DND-41 (cell line): ENCODE results near the gene KMT5C.

Experiments
- ATAC-seq: fragments of 200-7000 bp; cut with Tn5 transposase; 3 replicates; pipeline ENCODE4 v1.9.1; 2021; ENCODE audit warnings: low read depth; ENCODE audit not compliant: insufficient read depth
- DNase-seq: peaks from one replicate; pipeline ENCODE4 v3.0.0-alpha.2; 2020
- H2AFZ ChIP-seq: 2 replicates; pipeline ENCODE4 v1.6.0; 2012; ENCODE audit warnings: low read depth, low read length
- H3K27ac ChIP-seq: 2 replicates; pipeline ENCODE4 v1.5.1; 2012; ENCODE audit warnings: low read length, inconsistent platforms
- H3K27me3 ChIP-seq: fragments of 200-600 bp; sonication (generic); 2 replicates; pipeline ENCODE4 v1.6.0; 2012; ENCODE audit warnings: low read length, mild to moderate bottlenecking, inconsistent platforms; ENCODE audit not compliant: insufficient read depth, poor library complexity
- H3K36me3 ChIP-seq: 2 replicates; pipeline ENCODE4 v1.5.1; 2012; ENCODE audit warnings: low read length, inconsistent platforms; ENCODE audit not compliant: insufficient read depth
- H3K4me1 ChIP-seq: 2 replicates; pipeline ENCODE4 v1.5.1; 2012; ENCODE audit warnings: mild to moderate bottlenecking, low read length; ENCODE audit not compliant: insufficient read depth
- H3K4me2 ChIP-seq: 2 replicates; pipeline ENCODE4 v1.6.0; 2012; ENCODE audit warnings: mild to moderate bottlenecking, moderate library complexity, low read length, inconsistent platforms; ENCODE audit not compliant: insufficient read depth
- H3K4me3 ChIP-seq, 2 experiments: fragments of 200-600 bp in 1 of 2; shearing (Covaris generic) in 1 of 2; 2 replicates each; pipeline ENCODE4 v1.5.1; 2012 to 2016; ENCODE audit warnings: inconsistent platforms in 2 of 2, low read length in 2 of 2, mild to moderate bottlenecking in 2 of 2, low read depth in 1 of 2, moderate library complexity in 1 of 2
- H3K79me2 ChIP-seq: 2 replicates; pipeline ENCODE4 v1.6.0; 2012; ENCODE audit warnings: low read length, inconsistent platforms; ENCODE audit not compliant: insufficient read depth
- H3K9ac ChIP-seq: 2 replicates; pipeline ENCODE4 v1.6.0; 2012; ENCODE audit warnings: low read depth, mild to moderate bottlenecking, inconsistent platforms, low read length, moderate library complexity
- H3K9me3 ChIP-seq: 2 replicates; pipeline ENCODE4 v1.5.1; 2012; ENCODE audit warnings: low read length, moderate library complexity, mild to moderate bottlenecking, inconsistent platforms; ENCODE audit not compliant: insufficient read depth, severe bottlenecking
- H4K20me1 ChIP-seq: 2 replicates; pipeline ENCODE4 v1.6.0; 2012; ENCODE audit warnings: low read length; ENCODE audit not compliant: insufficient read depth
- EZH2 ChIP-seq: IDR thresholded peaks from 3 replicates; pipeline ENCODE4 v1.6.1; 2012; ENCODE audit warnings: borderline replicate concordance, low read depth, mild to moderate bottlenecking, moderate library complexity, low read length, inconsistent platforms; ENCODE audit not compliant: severe bottlenecking
- TF ChIP-seq, protein P1 (sequence below): IDR thresholded peaks from 2 replicates; pipeline ENCODE4 v1.5.1; 2012; ENCODE audit warnings: borderline replicate concordance, low read length, moderate library complexity, mild to moderate bottlenecking; ENCODE audit not compliant: poor library complexity, severe bottlenecking; ENCODE audit errors: extremely low read depth

Gene KMT5C

DNA sequence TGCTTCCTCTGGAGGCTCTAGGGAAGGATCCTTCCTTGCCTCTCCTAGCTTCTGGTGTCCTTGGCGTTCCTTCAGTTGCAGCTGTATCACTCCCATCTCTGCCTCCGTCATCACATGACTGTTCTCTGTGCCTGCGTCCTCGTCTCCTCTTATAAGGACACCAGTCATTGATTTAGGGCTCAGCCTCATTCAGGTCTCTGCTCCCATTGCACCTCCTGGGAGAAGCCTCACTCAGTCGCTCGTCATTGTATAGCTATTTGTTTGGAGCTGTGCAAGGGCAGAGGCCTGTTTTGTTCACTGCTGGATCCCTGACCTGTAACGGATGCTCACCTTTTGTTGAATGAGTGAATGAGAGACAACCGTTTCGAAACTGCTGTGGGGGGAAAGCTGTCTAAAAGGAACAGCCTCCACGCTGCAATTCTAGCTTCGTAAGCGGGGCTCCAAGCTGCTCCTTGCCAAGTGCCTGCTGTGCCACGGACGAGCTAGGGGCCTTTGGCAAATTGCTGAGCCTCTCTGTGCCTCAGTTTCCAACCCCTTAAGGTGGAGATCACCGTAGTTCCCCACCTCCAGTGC, 38.7 kb upstream of the KMT5C start:
- H2AFZ ChIP-seq = peak overlapping the region; percentile 99
- H3K4me1 ChIP-seq = peaks cover 26% of the 10 kb centered on the region
- DNase-seq (no peak), ATAC-seq (no peak)
- TF ChIP-seq, protein P1, sequence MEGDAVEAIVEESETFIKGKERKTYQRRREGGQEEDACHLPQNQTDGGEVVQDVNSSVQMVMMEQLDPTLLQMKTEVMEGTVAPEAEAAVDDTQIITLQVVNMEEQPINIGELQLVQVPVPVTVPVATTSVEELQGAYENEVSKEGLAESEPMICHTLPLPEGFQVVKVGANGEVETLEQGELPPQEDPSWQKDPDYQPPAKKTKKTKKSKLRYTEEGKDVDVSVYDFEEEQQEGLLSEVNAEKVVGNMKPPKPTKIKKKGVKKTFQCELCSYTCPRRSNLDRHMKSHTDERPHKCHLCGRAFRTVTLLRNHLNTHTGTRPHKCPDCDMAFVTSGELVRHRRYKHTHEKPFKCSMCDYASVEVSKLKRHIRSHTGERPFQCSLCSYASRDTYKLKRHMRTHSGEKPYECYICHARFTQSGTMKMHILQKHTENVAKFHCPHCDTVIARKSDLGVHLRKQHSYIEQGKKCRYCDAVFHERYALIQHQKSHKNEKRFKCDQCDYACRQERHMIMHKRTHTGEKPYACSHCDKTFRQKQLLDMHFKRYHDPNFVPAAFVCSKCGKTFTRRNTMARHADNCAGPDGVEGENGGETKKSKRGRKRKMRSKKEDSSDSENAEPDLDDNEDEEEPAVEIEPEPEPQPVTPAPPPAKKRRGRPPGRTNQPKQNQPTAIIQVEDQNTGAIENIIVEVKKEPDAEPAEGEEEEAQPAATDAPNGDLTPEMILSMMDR = no peak
- no peak for TF ChIP-seq EZH2
- peak overlapping the region; percentile 92 for H3K4me2 ChIP-seq
- peak overlapping the region; percentile 92 for H3K9ac ChIP-seq
- no peaks in the 10 kb centered on the region for H4K20me1 ChIP-seq
- no peaks in the 10 kb centered on the region for H3K27me3 ChIP-seq
- H3K36me3 ChIP-seq = peaks cover 17% of the 10 kb centered on the region
- H3K9me3 ChIP-seq = no peaks in the 10 kb centered on the region
- 0 out of 4 replicates have a peak overlapping the region, but pooled peaks of 1 of the 2 experiments have one; percentile 93 for H3K4me3 ChIP-seq
- peaks cover 14% of the 10 kb centered on the region for H3K79me2 ChIP-seq
- no peak overlapping the region; the same call in 1 of the 2 replicates for H3K27ac ChIP-seq

DNA sequence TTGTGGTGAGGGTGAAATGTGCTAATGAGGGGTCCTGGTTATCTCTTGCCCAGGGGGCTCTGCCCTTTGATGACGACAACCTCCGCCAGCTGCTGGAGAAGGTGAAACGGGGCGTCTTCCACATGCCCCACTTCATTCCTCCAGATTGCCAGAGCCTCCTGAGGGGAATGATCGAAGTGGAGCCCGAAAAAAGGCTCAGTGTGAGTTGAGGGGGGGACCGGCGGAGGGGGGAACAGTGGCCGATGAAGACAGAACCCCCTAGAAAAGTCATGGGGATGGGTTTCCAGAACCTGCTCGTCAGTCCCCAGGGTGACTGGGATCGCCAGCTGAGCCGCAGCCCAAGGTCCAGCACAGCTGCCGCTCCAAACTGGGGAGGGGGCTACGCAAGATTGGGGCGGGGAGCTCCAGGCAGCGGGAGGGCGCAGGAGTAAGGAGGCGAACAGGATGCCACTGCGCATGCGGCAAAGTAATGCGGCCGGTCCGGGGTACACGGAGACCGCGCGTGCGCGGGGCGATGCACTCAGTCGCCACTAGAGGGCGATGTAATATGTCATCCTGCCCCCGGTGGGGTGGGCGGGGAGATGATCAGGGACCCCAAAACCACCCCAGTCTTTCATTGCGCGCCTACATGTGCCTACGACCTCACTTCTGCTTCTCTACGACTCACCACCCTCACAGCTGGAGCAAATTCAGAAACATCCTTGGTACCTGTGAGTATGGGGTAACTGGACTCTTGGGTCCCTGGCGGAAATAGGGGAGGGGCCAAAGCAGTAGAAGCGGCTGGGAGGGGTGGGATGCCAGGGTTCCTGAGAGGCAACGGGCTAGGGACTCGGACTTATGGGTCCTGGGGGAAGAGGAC, 38.0 kb upstream of the KMT5C start:
- H3K9me3 ChIP-seq = no peaks in the 10 kb centered on the region
- ATAC-seq (peak; percentile 87), DNase-seq (peak; percentile 95)
- peak overlapping the region; percentile 99 for H2AFZ ChIP-seq
- H3K27ac ChIP-seq = peak overlapping the region; percentile 96
- peaks cover 26% of the 10 kb centered on the region for H3K4me1 ChIP-seq
- H3K9ac ChIP-seq = peak overlapping the region; percentile 92
- peak overlapping the region; percentile 74 to 93 for H3K4me3 ChIP-seq
- peak overlapping the region; percentile 92 for H3K4me2 ChIP-seq
- H4K20me1 ChIP-seq = no peaks in the 10 kb centered on the region
- no peaks in the 10 kb centered on the region for H3K27me3 ChIP-seq
- peaks cover 24% of the 10 kb centered on the region for H3K36me3 ChIP-seq
- peaks cover 14% of the 10 kb centered on the region for H3K79me2 ChIP-seq
- TF ChIP-seq EZH2 = no peak
- TF ChIP-seq, protein P1 = peak; percentile 98

DNA sequence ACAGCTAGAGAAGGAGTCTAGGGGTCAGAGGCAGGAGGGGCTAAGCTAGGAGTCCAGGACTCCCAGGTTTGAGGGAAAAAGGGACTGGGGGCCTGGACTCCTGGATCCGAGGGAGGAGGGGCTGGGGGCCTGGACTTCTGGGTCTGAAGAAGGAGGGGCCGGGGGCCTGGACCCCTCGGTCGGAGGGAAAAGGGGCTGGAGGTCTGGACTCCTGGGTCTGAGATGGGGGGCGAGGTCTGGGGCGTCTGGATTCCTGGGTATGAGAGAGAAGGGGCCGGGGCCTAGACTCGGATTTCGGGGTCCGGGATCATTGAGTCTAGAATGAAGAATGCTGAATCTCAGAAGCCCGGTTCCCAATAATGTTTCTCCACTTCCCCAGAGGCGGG, 37.4 kb upstream of the KMT5C start:
- Histone ChIP-seq H3K9ac (peak overlapping the region; percentile 92), H3K4me1 (peaks cover 26% of the 10 kb centered on the region), H3K4me2 (peak overlapping the region; percentile 92), H4K20me1 (no peaks in the 10 kb centered on the region), H3K4me3 (peak overlapping the region; percentile 74 to 93), H2AFZ (peak overlapping the region; percentile 99), H3K36me3 (peaks cover 29% of the 10 kb centered on the region), H3K27me3 (no peaks in the 10 kb centered on the region), H3K27ac (peak overlapping the region; percentile 96), H3K9me3 (no peaks in the 10 kb centered on the region), H3K79me2 (peaks cover 14% of the 10 kb centered on the region)
- ATAC-seq (no peak), DNase-seq (no peak)
- no peak for TF ChIP-seq EZH2
- TF ChIP-seq, protein P1 = no peak
